Loucy (cell line): Measurements from ENCODE around the gene BAD.

Experiments used
- CTCF ChIP-seq: fragments of 200-600 bp; sonication (generic); conservative IDR thresholded peaks from 2 replicates; pipeline ENCODE4 v1.5.1; 2014; ENCODE audit warnings: mild to moderate bottlenecking, antibody characterized with exemption, low read length
- EZH2phosphoT487 ChIP-seq: fragments of 200-600 bp; IDR thresholded peaks from 2 replicates; pipeline ENCODE4 v1.6.1; 2018; ENCODE audit warnings: antibody characterized with exemption, mild to moderate bottlenecking, moderate library complexity, borderline replicate concordance

- no peak for TF ChIP-seq CTCF
- no peak for TF ChIP-seq EZH2phosphoT487
These were observed 51.5 kb downstream of the BAD start for GRCh38 chr11:64232967-64233315.
